ENCODE measurements around the gene TMEM147.
"Not testable (repeated sequence)": the region's sequence is repeated elsewhere in the genome, so short reads cannot be mapped to it uniquely, and the experiment has no call there.

TMEM147 gene

DNA sequence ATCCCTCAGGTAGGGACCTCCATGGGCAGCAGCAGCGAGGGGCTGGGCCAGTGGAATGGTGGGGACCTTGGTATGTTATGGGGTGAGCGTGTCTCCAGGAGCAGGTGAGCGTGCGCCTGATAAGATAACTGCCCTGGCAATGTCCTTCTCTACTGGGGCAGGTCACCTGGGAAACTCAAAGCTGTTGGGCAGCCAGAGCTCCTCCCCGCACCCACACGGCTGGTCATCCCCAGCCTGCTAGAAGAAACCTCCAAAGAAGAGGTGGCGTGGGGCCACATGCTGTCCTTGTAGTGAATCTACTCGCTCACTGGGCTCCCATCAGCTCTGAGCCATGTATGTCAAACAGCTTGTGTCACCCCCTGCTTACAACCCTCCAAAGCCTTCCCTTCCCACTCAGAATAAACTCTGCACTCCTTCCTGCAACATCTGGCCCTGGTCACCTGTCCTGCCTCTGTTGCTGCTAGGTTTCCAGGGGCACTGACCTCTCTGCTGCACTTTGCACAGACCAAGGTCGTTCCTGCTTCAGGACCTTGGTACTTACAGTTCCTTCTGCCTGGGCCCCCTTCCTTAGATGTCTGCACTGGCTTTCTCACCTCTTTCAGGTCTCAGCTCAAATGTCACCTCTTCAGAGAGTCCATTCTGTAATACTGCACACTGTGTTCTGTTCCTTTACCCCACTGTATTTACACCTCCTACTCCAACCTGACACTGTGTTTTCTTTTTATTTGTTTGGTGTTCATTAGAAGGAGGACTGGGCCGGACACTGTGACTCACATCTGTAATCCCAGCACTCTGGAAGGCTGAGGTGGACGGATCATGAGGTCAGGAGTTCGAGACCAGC is 19.8 kb downstream of the TMEM147 start:
- DNase-seq = no peak

DNA sequence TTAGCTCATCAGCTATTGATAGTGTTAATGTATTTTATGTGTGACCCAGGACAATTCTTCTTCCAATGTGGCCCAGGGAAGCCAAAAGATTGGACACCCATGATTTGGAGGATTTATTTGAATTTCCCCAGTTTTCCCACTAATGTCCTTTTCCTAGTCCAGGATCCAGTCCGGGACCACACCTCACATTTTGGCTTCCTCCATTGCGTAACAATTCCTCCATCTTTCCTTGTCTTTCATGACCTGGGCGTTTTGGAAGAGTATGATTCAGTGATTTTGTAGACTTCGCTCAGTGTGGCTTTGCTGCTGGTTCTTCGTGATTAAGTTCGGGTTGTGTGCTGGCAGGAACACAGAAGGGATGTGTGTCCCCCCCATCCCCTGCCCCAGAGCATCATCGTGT is 21.3 kb downstream of the TMEM147 start:
- DNase-seq = no peak

GRCh38 chr19:35569281-35569781 is 23.9 kb downstream of the TMEM147 start:
- no peak for DNase-seq

- no peak for DNase-seq
Measured at GRCh38 chr19:35571406-35571965, 26.1 kb downstream of the TMEM147 start.

GRCh38 chr19:35577918-35578317 is 32.5 kb downstream of the TMEM147 start:
- no peak for DNase-seq

DNA sequence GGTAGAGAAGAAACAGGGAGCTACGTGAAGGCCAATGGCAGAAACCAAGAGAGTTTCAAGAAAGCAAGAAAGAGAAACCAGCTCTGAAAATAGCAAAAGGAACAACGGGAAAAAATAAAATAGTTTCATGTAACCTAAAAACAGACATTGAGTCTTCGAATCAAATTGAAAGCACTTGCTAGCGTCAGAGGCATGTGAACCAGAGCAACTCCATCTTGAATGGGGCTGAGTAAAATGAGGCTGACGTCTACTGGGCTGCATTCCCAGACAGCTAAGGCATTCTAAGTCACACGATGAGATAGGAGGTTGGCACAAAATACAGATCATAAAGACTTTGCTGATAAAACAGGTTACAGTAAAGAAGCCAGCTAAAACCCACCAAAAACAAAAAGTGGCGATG is 33.3 kb downstream of the TMEM147 start:
- DNase-seq = no peak

- DNase-seq = no peak
Measured at GRCh38 chr19:35582760-35583159, 37.3 kb downstream of the TMEM147 start.

DNA sequence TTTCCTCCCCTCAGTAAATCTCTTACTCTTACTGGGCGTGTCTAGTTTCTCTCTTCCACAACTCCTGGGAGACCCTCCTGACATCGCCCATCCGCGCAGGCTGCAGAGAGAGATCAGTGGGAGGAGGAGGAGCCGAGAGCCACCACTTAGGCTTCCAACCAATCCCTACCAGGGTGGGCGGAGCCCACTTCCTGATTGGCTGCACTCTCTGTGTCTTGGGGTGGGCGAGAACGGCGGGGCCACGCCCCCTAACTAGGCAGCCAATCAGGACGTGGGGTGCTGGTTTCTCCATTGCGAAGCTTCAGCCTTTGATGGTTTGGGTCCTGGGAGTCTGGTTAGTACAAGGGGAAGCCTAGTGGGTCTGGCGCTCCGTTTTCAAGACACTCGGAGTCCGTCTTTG is 40.4 kb downstream of the TMEM147 start, which contains the start of gene PMIS2:
Gene PMIS2, plus strand, starts transcription at position 326 of the 400 bp plus-strand sequence. CDS start 87 bp downstream, outside the sequence.
- no peak for DNase-seq

DNA sequence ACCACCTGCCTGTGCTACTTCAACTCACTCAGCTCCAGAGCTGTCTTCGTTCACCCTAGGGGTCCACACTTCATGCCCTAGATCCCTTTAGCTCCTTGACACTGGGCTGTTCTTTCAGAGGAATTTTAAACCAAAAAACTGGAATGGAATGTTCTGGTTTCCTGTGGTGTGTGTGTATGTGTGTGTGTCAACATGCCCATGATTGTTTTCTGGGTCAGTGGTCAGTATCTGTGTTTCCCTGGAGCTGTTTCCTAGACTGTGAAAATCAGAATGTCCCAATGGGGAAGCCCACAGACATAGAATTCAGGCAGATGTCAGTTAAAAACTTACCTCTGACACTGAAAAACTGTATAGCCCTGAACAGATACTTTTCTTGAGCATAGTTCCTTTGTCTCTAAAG is 41.9 kb downstream of the TMEM147 start:
- DNase-seq = no peak

DNA sequence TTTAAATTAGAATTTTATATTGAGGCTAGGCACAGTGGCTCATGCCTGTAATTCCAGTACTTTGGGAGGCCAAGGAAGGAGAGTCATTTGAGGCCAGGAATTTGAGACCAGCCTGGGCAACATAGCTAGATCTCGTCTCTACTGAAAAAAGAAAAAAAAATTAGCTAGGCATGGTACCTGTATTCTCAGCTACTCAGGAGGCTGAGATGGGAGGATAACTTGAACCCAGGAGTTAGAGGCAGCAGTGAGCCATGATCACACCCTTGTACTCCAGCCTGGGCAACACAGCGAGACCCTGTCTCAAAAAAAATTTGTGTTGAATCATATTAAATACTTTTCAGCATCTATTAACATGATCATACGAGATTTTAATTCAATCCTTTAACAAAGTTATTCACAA is 45.4 kb downstream of the TMEM147 start:
- no peak for DNase-seq

GRCh38 chr19:35592226-35592625 is 46.8 kb downstream of the TMEM147 start:
- DNase-seq = peak; percentile 29

- not testable (repeated sequence) for DNase-seq
Measured at GRCh38 chr19:35595026-35595425, 49.6 kb downstream of the TMEM147 start.

GRCh38 chr19:35595928-35596327 is 50.5 kb downstream of the TMEM147 start:
- no peak for DNase-seq

DNA sequence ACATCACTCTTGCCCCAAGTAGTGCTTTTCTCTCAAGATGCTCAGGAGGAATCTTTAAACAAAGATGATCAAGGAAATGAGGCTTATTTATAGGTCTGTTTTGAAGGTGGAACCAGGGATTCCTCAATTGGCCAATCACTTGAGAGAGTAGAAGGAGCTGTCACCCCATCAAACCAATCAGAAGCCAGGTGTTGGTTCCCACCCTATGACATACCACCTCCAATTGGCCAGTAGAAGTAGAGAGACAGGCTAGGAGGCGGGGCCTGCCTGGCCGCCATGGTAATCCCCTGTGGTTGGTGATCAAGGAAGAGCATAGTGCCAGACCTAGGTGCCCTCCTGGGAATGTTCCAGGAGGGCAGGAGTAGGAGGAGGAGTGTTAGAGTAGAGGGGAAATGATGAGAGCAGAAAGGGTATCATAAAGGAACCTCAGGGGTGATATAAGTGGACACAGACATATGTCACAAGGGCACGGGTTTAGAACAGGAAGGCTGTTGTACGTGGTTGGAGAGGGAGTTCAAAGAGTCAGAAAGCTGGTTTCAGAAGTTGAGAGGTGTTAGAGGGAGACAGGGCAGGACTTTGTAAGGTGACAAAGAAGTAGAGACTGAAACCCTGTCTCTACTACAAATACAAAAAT is 51.1 kb downstream of the TMEM147 start:
- DNase-seq = peak; percentile 8

Measured in EL (cell line).